HepG2 (cell line): ENCODE measurements around the gene PHLPP2. TPM values are rescaled to one million over a fixed set of nuclear protein-coding genes. Genes with fewer than 3 reads are reported as not detected.
A peak's percentile ranks its signal among the peaks of the same experiment; 100 is the strongest.

Experiments used
- GABPB1 ChIP-seq: IDR thresholded peaks from 2 replicates; pipeline ENCODE4 v1.6.1; 2016; ENCODE audit warnings: mild to moderate bottlenecking, missing genetic modification reagents, moderate library complexity, missing compliant biosample characterization
- GMEB1 ChIP-seq: sonication (generic); formaldehyde crosslinking; IDR thresholded peaks from 2 replicates; pipeline ENCODE4 v1.5.1; 2020; ENCODE audit warnings: missing genetic modification reagents, mild to moderate bottlenecking, borderline replicate concordance
- HNRNPH1 ChIP-seq: fragments of 200-400 bp; formaldehyde crosslinking; optimal IDR thresholded peaks from 2 replicates; pipeline ENCODE3; 2017; ENCODE audit warnings: mild to moderate bottlenecking, low read depth, low read length
- IRF9 ChIP-seq: sonication (generic); formaldehyde crosslinking; IDR thresholded peaks from 2 replicates; pipeline ENCODE4 v1.8.0; 2022; ENCODE audit warnings: missing genetic modification reagents, mild to moderate bottlenecking, borderline replicate concordance
- KLF11 ChIP-seq: IDR thresholded peaks from 2 replicates; pipeline ENCODE4 v1.6.1; 2016; ENCODE audit warnings: missing compliant biosample characterization
- MIER2 ChIP-seq: IDR thresholded peaks from 2 replicates; pipeline ENCODE4 v1.6.1; 2016; ENCODE audit warnings: missing biosample characterization, missing genetic modification reagents
- MXD3 ChIP-seq: IDR thresholded peaks from 2 replicates; pipeline ENCODE4 v1.6.1; 2016; ENCODE audit warnings: mild to moderate bottlenecking, missing biosample characterization, missing genetic modification reagents
- RAD21 ChIP-seq: fragments of 450-650 bp; formaldehyde crosslinking; IDR thresholded peaks from 2 replicates; pipeline ENCODE4 v1.5.0; 2020; ENCODE audit warnings: mild to moderate bottlenecking
- REPIN1 ChIP-seq: sonication (generic); formaldehyde crosslinking; IDR thresholded peaks from 2 replicates; pipeline ENCODE4 v1.8.0; 2022; ENCODE audit warnings: missing genetic modification reagents, low read depth, mild to moderate bottlenecking, borderline replicate concordance
- RFXAP ChIP-seq: sonication (generic); formaldehyde crosslinking; IDR thresholded peaks from 2 replicates; pipeline ENCODE4 v1.4.0; 2020; ENCODE audit warnings: missing genetic modification reagents, borderline replicate concordance
- TBP ChIP-seq: sonication (generic); formaldehyde crosslinking; IDR thresholded peaks from 2 replicates; pipeline ENCODE4 v1.5.0; 2020; ENCODE audit warnings: missing genetic modification reagents
- THAP9 ChIP-seq: sonication (generic); formaldehyde crosslinking; IDR thresholded peaks from 2 replicates; pipeline ENCODE4; 2020; ENCODE audit warnings: missing genetic modification reagents, mild to moderate bottlenecking, borderline replicate concordance
- YEATS4 ChIP-seq: sonication (generic); formaldehyde crosslinking; IDR thresholded peaks from 2 replicates; pipeline ENCODE4 v1.4.0; 2020; ENCODE audit warnings: missing genetic modification reagents, borderline replicate concordance
- ZNF280D ChIP-seq: sonication (generic); formaldehyde crosslinking; IDR thresholded peaks from 2 replicates; pipeline ENCODE4 v1.5.1; 2020; ENCODE audit warnings: mild to moderate bottlenecking, missing genetic modification reagents
- ZNF431 ChIP-seq: sonication (generic); formaldehyde crosslinking; IDR thresholded peaks from 2 replicates; pipeline ENCODE4 v1.9.0; 2022; ENCODE audit warnings: missing genetic modification reagents, low read depth, mild to moderate bottlenecking, borderline replicate concordance
- polyA plus RNA-seq, 8 experiments: library from polyadenylated mRNA; depleted of rRNA in 3 of 8; stranded (reverse) in 7 of 8; unstranded in 1 of 8; fragments of >200 nt; fragmentation: Illumina TruSeq in 4 of 8; extraction: Trizol in 4 of 8; gene quantifications; 2 replicates each; pipeline versions ENCODE4 v1.2.1 to v1.2.3, GENCODE V29; 2011 to 2016; ENCODE audit warnings: low read depth in 4 of 8, missing spikeins in 1 of 8, mixed read lengths in 1 of 8; ENCODE audit not compliant: insufficient read depth in 1 of 8
- total RNA-seq, 5 experiments: library from RNA; depleted of rRNA; stranded (reverse); fragments of >200 nt; fragmentation: Illumina TruSeq; extraction: Trizol; gene quantifications; 2 replicates each; pipeline ENCODE4 v1.2.3, GENCODE V29; 2016; ENCODE audit warnings: low read depth in 1 of 5
- TF ChIP-seq, protein P1 (sequence below): sonication (generic); formaldehyde crosslinking; IDR thresholded peaks from 2 replicates; pipeline ENCODE4 v1.5.1; 2020; ENCODE audit warnings: mild to moderate bottlenecking, missing genetic modification reagents, moderate library complexity

The PHLPP2 gene
- total and polyA plus RNA-seq, 2 of the 13 experiments (the other 11 are each of a cell fraction or from before 2014, with no cell fraction given): 8.9 TPM

- TF ChIP-seq, protein P1, sequence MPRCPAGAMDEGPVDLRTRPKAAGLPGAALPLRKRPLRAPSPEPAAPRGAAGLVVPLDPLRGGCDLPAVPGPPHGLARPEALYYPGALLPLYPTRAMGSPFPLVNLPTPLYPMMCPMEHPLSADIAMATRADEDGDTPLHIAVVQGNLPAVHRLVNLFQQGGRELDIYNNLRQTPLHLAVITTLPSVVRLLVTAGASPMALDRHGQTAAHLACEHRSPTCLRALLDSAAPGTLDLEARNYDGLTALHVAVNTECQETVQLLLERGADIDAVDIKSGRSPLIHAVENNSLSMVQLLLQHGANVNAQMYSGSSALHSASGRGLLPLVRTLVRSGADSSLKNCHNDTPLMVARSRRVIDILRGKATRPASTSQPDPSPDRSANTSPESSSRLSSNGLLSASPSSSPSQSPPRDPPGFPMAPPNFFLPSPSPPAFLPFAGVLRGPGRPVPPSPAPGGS (CRISPR knock-in tag): no peak
- 0 out of 2 replicates have a peak, but pooled peaks have one; percentile 10 for TF ChIP-seq ZNF431 (CRISPR knock-in tag)
- peak; percentile 38; the same call in 1 of the 2 replicates for TF ChIP-seq TBP (CRISPR knock-in tag)
- TF ChIP-seq REPIN1: peak; percentile 71
- TF ChIP-seq GABPB1 (CRISPR knock-in tag): peak; percentile 66
- peak; percentile 75; the same call in 1 of the 2 replicates for TF ChIP-seq MIER2 (CRISPR knock-in tag)
- no peak for TF ChIP-seq GMEB1 (CRISPR knock-in tag)
- no peak for TF ChIP-seq HNRNPH1
- TF ChIP-seq RAD21 (CRISPR knock-in tag): peak; percentile 100
- no peak; the same call in 1 of the 2 replicates for TF ChIP-seq KLF11 (CRISPR knock-in tag)
- TF ChIP-seq MXD3 (CRISPR knock-in tag): 0 out of 2 replicates have a peak, but pooled peaks have one; percentile 21
- TF ChIP-seq YEATS4 (CRISPR knock-in tag): 0 out of 2 replicates have a peak, but pooled peaks have one; percentile 27
- peak; percentile 80; the same call in 1 of the 2 replicates for TF ChIP-seq THAP9 (CRISPR knock-in tag)
- no peak for TF ChIP-seq ZNF280D (CRISPR knock-in tag)
- TF ChIP-seq IRF9 (CRISPR knock-in tag): peak; percentile 44; the same call in 1 of the 2 replicates
- TF ChIP-seq RFXAP: peak; percentile 72
Observed at GRCh38 chr16:71610936-71611871, 113.3 kb downstream of the PHLPP2 start (continued).
